GM19455 (cell line): ENCODE results near the gene PEX14.
"Not testable (repeated sequence)": the region's sequence is repeated elsewhere in the genome, so short reads cannot be mapped to it uniquely, and the experiment has no call there.

ENCODE experiments used
- ATAC-seq: cut with Tn5 transposase; IDR thresholded peaks from one replicate; pipeline ENCODE4 v1.9.1; 2021; ENCODE audit not compliant: unreplicated experiment

PEX14 gene, protein sequence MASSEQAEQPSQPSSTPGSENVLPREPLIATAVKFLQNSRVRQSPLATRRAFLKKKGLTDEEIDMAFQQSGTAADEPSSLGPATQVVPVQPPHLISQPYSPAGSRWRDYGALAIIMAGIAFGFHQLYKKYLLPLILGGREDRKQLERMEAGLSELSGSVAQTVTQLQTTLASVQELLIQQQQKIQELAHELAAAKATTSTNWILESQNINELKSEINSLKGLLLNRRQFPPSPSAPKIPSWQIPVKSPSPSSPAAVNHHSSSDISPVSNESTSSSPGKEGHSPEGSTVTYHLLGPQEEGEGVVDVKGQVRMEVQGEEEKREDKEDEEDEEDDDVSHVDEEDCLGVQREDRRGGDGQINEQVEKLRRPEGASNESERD

DNA sequence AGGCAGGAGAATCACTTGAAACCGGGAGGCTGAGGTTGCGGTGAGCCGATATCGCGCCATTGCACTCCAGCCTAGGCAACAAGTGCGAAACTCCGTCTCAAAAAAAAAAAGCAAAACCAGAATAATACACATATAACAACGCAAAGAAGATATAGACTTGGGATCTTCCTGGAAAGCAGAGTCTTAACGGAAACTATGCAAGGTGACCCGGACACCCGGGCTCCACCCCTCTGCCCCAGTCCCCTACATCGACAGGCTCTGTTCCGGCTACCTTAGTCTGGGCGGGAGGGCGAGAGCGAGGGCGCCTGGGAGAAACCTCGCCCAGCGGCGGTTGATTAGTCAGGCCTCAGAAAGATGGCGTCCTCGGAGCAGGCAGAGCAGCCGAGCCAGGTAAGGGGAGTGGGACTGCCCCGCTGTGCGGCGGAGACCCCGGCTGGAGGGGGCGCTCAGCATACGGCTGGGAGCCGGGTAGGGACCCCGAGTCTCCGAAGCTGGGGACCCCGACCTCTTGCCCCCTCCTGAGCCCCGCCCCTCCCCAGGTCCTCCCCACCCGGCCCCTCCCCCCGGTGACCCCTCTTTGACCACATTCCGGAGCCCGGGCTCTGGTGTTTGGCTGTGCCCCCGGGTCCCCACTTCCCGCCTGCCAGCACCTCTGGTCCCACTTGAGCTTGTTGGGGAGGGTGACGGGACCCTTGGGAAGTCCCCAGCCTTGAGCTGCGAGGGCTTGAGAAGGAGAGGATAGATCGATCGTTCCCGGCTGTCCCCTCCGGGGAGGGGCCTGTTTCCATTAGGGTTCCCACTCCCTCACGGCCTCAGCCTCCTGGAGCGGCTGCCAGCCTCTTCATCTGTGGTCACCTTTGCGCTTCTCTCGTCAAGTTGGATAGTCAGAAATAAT is at the start of gene PEX14:
PEX14 (plus strand) TSS at position 338 of the 895 bp plus-strand sequence; CDS start at position 355, 17 bp downstream.
- ATAC-seq: peak; percentile 50

DNA sequence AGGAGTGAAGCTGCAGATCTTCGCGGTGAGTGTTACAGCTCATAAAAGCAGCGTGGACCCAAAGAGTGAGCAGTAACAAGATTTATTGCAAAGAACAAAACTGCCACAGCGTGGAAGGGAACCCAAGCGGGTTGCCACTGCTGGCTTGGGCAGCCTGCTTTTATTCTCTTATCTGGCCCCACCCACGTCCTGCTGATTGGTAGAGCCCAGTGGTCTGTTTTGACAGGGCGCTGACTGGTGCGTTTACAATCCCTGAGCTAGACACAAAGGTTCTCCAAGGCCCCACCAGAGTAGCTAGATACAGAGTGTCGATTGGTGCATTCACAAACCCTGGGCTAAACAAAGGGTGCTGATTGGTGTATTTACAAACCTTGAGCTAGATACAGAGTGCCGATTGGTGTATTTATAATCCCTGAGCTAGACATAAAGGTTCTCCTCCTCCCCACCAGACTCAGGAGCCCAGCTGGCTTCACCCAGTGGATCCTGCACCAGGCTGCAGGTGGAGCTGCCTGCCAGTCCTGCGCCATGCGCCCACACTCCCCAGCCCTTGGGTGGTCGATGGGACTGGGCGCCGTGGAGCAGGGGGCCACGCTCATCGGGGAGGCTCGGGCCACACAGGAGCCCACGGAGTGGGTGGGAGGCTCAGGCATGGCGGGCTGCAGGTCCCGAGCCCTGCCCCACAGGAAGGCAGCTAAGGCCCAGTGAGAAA is 48.8 kb upstream of the PEX14 start:
- ATAC-seq: not testable (repeated sequence)

DNA sequence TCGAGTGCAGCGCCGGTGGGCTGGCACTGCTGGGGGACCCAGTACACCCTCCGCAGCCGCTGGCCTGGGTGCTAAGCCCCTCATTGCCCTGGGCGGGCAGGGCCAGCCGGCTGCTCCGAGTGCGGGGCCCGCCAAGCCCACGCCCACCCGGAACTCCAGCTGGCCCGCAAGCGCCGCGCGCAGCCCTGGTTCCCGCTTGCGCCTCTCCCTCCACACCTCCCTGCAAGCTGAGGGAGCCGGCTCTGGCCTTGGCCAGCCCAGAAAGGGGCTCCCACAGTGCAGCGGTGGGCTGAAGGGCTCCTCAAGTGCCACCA is 48.3 kb upstream of the PEX14 start:
- not testable (repeated sequence) for ATAC-seq

DNA sequence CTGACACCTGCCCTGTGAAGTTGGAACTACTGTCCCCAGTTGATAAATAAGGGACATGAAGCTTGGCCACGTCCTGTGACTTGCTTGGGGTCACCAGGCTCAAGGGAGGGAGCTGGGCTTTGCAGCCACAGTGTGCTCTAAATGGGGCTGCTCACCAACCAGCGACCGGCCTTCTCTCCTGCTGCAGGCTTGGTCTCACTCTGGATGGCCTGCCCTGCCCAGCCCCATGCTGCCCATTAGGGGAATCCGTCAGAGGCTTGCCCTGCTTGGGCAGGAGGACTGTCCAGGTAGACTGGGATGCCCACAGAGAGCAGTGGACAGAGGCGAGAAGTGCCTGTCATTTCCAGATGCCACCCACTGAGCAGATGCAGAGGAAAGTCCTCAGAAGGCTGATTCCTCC is 45.8 kb upstream of the PEX14 start:
- no peak for ATAC-seq

DNA sequence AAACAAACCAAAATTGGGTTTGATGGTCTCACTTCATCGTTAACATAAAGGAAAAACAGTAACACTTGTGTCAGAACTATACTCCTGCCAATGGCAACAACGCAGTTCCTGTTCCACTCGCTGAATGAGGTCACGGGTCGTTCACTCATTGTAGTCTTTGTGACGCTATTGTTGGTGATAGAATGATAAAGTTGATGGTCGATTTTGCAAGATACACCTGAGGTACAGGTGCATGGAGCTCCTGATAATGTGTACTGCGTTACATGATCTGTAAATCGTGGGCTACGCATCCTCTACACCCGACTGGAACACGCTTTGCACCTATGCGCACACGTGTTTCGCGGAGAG is 44.9 kb upstream of the PEX14 start:
- ATAC-seq: peak; percentile 17

DNA sequence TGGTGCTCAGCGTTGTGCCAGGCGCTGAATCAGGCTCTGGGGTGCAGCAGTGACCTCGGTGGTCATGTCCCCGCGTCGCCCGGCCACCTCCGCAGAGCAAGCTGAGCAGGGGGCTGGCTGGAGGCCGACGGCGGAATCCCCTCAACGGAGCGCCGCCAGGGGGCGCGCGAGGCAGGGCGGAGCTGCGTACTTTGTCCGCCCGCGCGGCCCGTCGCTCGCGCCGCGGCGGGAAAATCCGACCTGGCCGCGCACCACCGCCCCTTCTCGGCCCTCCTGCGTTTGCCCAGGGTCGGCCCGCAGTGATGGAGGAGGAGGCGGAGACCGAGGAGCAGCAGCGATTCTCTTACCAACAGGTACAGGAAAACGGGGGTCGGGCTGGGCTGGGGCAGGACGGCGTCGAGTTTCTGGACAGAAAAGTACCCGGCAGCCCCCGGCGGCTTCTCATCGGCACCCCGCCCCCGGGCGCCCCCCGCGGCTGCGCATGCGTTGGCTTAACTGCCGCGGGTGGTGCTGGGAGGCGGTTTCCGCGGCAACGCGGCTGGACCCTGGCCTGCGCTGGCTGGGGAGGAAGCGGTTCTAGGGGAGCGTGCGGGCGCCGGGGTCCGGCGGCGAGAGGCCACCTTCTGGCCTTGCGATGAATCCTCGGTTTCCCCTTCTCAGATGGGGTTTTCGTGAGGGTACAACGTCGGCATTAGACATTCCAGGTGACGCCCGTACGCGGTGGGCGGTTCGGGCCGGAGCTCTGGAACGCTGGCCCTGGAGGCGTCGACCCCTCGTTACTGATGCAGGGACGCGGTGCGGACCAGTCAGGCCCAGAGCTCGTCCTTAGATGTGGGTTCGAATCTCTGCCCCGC is 44.3 kb upstream of the PEX14 start, which contains the start of gene CENPS:
CENPS (plus strand) TSS at position 218 of the 854 bp plus-strand sequence; CDS start at position 303, 85 bp downstream.
- peak; percentile 77 for ATAC-seq

DNA sequence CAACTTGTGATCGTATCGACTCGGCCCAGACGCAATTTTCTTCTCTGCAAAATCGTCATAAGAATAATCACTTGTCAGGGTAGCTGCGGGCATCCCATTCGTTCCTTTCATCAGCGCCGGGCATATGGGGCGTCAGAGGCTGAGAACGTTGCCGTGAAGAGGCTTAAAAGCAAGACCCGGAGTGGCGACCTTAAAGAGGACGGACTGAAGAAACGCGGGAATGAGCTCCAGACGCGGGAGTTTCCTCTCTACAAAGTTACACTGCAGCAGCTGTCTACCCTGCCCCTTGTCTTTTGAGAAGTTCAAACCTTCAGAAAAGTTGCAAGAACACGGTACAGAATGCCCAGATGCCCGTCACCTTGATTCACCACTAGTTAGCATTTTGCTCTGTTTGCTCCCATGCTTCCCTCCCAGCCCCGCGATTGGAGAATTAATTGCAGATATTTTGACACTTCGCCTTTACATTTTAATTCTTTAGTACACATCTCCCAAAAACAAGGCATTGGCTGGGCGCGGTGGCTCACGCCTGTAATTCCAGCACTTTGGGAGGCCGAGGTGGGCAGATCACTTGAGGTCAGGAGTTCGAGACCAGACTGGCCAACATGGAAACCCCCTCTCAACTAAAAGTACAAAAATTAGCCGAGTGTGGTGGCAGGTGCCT is 43.5 kb upstream of the PEX14 start:
- no peak for ATAC-seq

DNA sequence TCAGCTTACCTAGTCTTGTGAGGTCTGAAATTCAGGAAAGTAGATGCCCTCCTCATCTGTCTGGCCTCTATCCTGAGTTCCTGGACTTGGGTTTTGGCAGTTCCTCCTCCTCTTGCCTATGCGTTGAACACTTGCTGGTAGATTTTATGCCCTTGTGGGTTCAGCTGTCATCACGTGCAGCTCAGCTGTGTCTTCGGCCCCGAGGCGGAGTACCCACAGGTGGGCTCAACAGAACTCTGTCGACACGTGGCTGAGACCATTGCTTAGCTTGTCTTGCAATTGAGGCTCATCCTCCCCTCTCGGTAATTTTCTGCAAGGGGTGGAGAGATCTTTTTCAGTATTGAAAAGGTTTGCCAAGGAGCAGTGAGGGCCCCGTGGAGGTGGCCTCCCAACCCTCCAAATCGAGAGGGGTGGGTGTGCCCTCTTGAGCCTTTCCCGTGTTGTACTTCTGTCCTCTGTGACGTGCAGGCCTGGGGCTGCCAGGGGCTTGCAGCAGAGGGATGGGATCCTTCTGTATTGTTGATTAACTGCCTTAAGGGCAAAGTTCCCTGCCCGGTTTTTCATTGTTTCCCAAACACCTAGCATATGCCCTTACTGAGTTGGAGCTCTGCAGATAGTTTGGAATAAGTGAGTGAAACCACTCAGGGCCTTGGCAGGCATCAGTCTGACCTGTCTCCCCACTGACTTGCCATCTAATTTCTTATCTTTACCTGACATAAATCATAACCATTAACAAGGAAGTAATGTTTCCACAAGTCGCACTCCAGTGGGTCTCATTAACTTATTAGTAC is 41.6 kb upstream of the PEX14 start:
- no peak for ATAC-seq

DNA sequence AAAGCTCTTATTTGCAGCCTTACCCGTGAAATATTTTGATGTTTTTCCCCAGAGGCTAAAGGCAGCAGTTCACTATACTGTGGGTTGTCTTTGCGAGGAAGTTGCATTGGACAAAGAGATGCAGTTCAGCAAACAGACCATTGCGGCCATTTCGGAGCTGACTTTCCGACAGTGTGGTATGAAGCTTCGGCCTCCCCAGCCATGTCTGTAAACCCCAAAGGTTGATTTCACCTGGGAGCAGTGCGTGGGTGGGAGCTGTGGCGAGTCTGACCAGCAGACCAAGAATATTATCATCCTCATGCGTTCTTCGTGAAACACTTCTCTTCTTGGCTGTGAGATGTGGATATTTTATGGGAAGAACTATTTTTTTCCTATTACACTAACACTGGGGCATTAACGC is 41.0 kb upstream of the PEX14 start:
- no peak for ATAC-seq

DNA sequence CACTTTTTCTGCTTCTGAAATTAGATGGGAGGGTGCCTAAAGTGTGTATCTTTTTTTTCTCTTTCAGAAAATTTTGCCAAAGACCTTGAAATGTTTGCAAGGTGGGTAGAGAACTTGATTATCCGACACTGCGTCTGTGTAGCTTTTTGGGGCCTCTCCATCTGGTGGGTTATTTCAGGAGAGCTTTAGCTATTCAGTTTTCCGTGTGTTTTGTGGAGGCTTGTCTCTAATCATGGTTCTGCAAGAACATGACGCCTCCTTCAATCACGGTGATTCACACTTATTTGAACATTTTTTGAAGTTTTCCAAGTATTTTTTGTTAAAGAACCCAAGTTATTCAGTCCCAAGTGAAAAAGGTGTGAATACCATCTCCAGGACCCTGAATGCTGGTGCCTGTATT is 40.2 kb upstream of the PEX14 start:
- no peak for ATAC-seq

DNA sequence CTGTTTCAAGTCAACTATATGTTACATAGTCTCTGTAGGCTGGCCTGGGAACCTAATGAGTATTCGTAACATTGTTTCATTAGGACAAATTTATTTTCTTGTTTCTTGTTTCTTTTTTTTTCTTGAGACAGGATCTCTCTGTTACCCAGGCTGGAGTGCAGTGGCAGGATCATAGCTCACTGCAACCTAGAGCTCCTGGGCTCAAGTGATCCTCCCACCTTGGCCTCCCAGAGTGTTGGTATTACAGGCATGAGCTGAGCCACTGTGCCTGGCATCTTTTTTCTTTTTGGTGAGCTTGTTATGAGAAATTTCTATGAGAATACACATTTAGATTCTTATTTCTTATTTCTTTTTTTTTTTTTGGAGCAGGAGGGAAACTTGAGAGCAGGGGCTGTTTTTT is 37.7 kb upstream of the PEX14 start:
- ATAC-seq: no peak

DNA sequence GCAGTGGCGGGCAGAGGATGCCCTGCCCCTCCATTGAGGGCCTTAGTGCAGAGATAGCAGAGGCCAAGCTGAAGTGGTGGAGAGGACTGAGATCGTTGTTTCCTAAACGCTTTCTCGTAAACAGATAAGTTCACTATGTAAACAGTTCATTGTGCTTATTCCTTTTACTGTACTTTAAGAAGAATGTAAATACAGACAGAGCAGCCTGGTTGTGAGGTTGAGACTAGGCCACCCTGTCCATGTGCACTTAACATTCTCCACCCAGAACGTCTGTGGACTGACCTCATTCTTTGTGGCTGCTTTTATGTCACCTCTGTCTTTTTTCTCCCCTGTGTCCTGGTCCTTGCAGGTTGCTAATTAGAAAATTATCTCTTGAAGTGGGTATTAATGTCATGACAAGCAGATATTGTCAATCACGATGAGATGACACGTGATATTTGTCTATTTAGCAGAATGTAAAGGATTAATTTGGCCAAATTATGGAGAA is 36.0 kb upstream of the PEX14 start:
- ATAC-seq: no peak

DNA sequence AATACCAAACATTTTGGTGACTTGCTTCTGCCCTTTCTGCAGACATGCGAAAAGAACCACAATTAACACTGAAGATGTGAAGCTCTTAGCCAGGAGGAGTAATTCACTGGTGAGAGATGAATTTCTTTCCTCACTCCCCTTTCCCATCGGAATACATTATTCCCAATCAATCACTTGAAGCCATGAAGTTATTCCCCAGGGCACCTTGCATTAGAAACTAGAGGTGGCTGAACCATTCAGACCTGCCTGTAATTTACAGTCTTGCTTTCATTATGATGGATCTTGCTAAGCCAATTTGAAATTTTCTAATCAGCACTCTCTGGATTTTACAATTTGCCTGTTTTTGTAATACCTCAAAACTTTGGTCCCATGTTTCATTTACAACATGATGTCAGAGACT is 34.4 kb upstream of the PEX14 start:
- ATAC-seq: no peak

DNA sequence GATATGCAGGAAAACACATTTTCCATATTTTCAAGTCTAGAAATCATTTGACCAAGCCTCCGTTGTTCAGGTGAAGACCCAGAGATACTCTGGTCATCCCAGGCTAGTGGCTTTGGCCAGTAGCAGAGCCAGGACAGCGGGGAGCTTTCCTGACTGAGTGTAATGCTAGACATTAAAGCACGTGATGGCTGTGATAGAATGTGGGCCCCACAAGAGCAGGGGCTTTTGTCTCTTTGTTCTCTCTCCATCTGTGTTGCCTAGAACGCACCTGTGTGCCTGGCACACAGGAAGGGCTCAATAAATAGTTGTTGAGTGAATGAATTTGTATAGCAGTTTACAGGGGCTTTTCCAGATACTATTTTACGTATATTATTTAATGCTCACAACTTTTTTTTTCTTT is 34.0 kb upstream of the PEX14 start:
- ATAC-seq: no peak

DNA sequence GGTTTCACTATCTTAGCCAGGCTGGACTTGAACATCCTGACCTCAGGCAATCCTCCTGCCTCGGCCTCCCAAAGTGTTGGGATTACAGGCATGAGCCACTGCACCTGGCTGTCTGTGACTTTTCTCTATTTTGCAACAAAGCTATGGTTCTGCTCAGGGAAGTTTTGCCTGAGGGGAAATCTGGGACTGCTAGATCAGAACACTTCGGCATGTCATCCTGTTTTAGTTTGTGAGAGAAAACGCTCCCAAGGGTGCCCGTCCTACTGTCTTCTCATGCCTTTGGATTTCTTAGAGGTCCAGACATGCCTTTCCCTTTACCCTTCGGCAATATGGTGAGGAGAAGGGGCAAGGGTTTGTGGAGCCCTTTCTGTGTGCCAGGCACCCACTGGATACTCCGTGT is 30.5 kb upstream of the PEX14 start:
- ATAC-seq: no peak

DNA sequence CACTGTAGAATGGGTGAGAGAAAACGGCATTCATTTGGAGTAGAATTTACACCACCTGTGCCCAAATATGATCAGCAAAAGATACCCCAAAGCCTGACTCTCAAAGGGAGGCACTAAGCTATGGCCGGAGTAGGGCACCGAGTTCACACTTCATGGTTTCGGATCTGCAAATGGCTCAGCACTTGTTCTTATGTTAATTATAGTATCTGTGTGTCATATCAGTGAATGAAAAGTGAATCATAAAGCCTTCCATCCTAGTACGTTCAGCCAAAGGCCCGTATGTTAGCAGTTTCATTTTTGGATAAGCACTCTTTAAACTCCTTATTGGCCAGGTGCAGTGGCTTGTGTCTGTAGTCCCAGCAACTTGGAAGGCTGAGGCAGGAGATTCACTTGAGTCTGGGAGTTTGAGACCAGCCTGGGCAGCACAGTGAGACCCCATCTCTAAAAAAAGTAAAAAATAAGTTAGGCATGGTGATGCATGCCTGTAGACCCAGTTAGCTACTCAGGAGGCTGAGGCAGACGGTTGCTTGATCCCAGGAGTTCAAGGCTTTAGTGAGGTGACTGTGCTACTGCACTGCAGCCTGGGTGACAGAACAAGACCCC is 29.9 kb upstream of the PEX14 start:
- no peak for ATAC-seq

DNA sequence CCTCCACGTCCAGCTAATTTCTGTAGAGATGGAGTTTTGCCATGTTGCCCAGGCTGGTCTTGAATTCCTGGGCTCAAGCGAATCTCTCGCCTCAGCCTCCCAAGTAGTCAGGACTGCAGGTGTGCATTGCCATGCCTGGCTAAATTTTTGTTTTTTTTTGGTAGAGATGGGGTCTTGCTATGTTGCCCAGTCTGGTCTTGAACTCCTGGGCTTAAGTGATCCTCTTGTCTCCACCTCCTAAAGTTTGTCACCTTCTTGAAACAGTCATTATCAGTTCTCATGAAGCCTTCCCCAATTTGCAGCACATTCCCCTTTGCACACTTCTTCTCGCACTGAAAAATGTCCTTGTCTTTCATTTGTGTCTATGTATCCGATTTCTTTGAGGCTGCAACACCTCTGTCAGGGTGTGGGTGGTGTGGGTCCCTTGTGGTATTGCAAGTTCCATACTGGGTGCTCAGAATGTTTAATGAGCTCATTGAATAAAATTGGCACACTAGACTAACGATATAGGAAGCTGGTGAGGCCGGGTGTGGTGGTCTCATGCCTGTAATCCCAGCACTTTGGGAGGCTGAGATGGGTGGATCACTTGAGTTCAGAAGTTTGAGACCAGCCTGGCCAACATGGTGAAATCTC is 27.8 kb upstream of the PEX14 start:
- ATAC-seq: no peak

DNA sequence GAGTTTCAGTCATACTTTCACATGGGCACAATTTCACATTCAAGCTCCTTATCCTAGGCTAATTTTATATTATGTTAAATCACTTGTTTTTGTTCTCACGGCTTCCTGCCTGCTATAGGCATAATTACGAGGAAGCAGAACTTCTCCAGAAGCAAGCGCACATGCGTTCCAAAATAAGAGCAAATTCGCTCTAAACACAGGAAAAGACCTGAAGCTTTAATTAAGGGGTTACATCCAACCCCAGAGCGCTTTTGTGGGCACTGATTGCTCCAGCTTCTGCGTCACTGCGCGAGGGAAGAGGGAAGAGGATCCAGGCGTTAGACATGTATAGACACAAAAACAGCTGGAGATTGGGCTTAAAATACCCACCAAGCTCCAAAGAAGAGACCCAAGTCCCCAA is 25.0 kb upstream of the PEX14 start, which contains the start of gene CORT:
CORT (plus strand) TSS at position 281 of the 400 bp plus-strand sequence. CDS start 193 bp downstream, outside the sequence.
- ATAC-seq: no peak
